ENCODE results near the gene GNAT1.
"Not testable (repeated sequence)": the region's sequence is repeated elsewhere in the genome, so short reads cannot be mapped to it uniquely, and the experiment has no call there.

GNAT1 gene

DNA sequence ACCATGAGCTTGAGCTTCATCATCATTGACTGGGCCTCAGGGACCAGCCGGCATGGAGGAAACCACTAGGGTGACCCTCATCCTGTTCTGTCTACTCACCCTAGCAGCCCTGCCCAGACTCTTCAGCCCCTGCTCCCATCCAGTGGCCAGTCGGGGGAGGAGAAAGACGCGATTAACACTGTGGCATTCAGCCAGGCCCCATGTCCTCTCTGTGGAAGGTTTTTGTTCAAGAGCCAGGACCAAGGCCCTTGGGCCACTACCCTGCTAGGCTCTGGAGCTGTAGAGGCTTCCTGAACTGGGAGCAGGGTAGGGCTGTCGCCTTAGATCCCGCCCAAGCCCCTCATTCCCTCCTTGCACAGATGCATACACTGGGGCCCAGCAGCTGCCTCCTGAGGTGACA lies 28.7 kb downstream of the GNAT1 start:
- DNase-seq (ENCODE audit: low read depth in 2 of 2) = no peak

DNA sequence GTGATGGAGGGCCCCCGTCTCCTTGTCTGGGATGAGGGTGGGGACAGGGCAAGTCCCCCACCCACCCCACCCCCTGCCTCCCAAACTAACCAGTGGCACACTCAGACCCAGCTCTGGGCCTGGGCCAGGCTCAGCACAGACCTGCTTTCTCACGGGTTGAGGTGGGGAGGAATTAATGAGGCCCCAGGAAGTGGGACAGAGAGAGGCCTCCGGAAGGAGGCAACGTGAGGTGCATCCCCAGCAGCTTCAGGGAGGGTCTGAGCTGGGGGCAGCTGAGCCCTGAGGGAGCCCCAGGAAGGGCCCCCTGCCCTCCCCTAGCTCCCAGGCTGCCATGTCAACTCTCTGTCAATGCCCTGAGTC lies 29.6 kb downstream of the GNAT1 start:
- no peak for DNase-seq (ENCODE audit: low read depth in 2 of 2)

DNA sequence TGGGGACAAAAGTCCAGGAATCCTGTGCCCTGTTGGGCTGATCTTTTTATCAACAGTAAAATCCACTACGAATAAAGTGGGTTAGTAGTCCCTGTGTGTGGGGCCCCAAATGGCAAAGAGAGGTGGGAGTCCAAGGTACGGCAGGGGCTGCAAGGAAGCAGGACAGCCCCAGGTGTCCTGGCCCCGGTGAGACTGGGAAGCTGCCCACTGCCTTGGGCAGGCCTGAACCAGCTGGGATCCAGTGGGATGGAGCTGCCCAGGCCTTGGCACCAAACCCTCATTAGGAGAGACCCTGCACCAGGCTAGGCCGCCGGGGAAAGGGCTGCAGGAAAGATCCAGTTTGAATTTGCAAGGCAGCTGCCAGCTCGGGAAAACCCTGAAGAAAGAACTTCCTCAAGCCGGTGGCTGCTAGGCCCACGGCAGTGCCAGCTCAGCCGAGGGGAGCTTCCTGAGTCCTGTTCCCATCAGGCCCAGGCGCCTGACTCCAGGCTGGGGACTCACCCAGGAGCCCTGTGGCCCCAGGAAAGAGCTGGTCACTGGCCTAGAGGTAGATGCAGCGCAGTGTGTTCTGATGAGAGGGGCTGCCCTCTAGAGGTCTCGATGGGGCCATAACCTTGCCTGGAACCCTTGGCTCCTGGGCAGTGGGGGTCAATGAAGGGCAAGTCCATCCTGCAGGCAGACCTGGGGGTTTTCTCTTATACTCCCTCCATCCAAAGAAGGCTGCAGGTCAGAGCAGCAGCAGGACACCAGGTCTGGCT lies 30.2 kb downstream of the GNAT1 start:
- DNase-seq (ENCODE audit: low read depth in 2 of 2) = no peak

DNA sequence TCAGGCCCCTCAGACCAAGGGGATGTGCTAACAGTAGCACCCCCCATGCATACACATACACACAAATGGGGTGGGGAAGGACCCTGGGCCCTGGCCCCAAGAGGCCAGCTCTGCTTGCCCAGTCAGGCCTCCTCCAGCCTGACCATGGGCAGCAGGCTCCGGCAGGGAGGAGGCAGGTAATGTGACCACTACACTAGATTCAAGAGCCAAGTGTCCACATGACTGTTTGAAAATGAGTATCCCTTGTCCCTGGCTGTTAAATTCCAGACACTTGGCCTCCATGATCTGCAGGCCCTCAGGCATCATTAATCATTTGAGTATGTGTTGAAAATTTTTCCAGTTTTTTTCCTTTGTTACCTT lies 30.7 kb downstream of the GNAT1 start:
- no peak for DNase-seq (ENCODE audit: low read depth in 2 of 2)

DNA sequence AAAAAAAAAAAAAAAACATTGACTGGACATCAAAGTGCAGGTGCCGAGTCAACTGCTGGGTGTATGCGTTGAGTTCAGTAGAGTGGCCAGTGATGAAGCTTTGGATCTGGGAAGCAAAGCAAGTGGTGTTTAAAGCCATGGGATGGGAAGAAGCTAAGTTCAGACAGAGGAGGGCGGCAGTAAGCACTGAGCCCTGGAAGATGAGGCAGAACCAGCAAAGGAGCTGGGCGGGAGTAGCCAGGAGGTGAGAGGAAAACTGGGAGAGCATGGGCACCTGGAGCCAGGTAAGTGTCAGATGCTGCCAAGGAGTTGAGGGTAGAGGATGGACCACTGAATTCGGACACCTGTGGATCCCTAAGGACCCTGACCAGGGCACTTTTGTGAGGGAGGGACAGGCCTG lies 33.2 kb downstream of the GNAT1 start:
- no peak for DNase-seq (ENCODE audit: low read depth in 2 of 2)

DNA sequence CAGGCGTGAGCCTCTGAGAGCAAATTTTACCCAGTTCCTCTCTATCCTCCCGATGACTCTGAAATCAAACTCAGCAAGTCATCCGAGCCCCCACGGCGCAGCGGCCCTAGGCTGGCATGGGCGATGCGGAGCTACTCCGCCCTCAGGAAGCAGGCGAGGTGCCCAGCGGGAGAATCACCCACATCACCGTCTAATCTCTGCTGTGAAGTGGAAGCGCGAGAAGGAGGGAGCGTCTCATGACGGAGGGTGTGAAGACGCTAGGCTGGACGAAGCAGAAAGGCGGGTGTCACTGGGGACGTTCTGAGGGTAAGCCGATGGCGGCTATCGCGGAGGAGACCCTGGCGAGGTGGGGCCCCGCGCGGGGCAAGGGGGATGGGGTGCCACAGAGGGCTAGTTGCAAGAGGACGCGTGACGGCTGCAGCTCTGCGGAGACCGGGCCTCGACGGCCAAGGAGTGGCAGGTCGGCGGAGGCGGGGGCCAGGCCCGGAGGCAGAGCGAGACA lies 35.5 kb downstream of the GNAT1 start:
- DNase-seq (ENCODE audit: low read depth in 2 of 2) = no peak

DNA sequence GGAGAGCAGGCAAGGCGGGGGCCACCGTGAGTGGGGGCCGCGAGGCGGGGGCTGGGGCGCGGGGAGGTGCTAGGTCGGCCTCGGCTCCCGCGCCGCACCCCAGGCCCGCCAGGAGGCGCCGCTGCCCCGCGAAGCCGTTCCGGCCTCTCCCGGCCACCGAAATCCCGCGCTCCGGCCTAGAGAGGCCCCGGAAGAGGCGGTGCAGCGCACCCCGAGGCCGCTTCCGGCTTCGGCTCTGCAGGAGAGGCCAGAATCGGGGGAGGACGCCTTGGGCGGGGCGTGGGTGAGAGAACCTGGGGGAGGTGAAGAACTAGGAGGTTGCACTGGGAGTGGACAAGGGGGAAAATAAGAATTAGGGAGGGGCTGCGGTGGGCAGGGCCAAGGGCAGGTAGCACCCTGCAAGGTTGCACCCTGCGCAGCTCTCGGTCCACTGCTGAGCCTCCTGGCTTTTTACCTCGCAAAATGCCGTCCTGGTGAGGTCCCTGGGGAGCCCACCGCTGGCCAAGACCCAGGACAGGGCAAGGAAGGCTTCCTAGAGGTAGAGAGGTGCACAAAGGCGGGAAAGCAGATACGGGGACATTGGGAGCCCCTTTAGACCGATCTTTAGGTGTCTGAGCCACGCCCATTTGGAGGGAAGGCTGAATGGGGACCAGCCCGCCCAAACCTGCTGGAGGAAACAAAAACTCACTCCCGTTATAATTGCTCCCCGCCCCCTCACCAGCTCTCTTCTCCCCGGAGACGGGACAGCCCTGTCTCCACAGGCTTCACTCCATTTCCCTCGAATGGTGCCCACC lies 36.2 kb downstream of the GNAT1 start:
- peak; percentile 83 to 88 for DNase-seq (ENCODE audit: low read depth in 2 of 2)

DNA sequence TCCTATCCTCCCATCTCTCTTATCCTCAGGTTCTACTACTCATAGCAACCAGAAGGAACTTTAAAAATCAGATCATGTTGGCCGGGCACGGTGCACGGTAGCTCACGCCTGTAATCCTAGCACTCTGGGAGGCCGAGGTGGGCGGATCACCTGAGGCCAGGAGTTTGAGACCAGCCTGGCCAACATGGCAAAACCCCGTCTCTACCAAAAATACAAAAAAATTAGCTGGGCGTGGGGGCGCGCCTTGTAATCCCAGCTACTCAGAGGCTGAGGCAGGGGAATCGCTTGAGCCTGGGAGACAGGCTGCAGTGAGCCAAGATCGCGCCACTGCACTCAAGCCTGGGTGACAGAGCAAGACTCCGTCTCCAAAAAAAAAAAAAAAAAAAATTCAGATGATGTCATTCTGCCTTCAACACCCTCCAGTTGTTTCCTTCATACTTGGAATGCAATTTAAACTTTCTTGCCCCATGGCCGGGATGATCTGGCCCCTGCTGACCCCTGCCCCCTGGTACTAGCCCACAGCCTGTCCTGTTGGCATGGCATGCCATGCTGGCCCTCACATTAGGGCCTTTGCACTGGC lies 36.9 kb downstream of the GNAT1 start:
- DNase-seq (ENCODE audit: low read depth in 2 of 2) = not testable (repeated sequence)

DNA sequence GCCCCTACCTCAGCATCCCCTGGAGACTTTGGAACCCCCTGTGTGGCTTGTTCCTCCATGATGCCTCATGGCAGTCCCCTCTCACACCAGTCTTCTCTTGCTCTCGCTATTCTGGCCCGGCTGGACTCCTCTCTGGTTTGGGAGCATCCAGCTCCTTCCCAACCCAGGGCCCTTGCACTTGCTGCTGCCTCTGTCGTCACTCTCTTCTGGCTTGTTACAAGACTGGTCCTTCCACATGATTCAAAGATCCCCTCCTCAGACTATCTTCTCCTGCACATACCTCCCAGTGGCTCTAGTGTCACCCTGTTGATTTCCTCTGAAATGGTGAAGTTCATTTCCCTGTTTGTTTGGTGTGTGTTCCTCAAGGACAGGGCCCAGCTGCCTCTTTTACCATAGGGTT lies 38.1 kb downstream of the GNAT1 start:
- no peak for DNase-seq (ENCODE audit: low read depth in 2 of 2)

DNA sequence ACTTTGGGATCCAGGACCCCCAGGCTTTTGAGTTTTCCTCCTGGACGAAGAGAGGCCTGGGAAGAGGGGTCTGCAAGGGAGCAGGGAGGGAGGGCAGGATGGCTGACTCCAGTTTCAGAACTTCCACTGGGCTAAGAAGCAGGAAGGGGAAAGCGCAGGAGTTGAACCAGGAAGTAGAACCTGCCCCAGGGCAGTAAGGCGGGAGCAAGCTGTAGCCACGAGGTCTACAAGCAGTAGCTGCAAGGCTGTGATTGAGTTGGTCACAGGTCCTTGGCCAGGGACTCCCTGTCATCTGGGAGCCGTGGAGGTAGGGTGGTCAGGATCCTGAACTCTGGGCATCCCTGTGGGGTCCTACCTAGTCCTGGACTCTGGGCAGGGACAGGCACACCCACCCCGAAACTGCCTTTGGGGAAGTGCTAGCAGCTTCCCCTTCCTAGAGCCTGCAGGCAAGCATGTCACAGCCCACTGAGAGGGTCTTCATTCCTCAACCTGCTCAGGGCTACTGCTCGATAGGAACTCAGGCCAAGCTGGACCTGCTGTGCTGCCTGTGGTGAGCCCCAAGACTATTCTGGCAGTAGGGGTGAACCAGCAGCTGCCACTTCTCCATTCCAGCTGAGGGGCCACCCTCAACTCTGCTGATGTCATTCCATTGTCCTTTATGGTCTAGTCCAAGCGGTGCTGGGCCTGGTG lies 38.8 kb downstream of the GNAT1 start:
- no peak for DNase-seq (ENCODE audit: low read depth in 2 of 2)

DNA sequence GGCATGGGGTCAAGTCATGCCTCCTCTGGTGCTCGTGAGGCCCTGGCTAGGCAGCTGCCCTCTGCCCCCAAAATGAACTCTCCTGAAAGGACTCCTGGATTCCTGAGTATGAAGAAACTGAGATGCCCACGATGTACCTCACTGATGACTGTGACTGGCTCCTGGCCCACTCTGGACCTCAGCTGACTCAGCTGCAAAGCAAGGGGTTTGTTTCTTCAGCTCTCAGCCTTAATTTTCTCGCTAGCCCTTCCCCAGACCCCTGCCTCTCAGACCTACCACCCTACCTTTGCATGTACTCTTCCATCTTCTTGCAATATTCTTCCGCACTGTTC lies 39.4 kb downstream of the GNAT1 start:
- no peak for DNase-seq (ENCODE audit: low read depth in 2 of 2)

DNA sequence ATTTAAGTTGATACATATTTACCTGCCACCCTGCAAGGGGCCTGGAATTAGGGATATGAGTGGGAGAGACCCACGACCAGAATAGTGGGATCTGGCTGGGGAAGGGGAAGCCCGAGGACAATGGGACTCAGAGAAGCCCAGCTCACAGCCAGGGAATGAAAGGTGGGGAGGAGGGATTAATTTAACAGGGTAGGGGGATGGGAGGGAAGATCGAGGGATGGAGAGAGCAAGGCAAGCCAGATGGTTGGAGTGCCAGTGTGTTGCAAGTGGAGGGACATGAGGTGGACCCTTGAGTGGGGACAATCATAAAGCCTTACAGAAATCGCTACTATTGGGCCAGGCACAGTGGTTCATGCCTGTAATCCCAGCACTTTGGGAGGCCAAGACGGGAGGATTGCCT lies 40.2 kb downstream of the GNAT1 start:
- no peak for DNase-seq (ENCODE audit: low read depth in 2 of 2)

DNA sequence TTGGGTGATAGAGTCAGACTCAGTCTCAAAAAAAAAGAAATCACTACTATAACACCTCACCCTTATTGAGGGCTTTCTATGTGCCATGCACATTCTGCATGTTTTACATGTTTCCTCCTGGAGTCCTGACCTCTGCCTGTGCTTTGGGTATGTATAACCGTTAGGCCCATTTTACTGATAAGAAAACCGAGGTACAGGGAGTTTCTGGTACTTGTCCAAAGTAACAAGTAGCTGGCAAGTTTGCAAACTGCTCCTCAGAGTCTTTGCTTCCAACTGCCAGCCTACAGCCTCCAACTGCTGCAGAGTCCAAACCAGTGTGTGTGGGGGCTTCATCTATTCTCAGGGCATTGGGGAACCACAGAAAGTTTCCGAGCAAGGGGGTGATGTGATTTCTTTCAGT lies 40.9 kb downstream of the GNAT1 start:
- DNase-seq (ENCODE audit: low read depth in 2 of 2) = no peak

DNA sequence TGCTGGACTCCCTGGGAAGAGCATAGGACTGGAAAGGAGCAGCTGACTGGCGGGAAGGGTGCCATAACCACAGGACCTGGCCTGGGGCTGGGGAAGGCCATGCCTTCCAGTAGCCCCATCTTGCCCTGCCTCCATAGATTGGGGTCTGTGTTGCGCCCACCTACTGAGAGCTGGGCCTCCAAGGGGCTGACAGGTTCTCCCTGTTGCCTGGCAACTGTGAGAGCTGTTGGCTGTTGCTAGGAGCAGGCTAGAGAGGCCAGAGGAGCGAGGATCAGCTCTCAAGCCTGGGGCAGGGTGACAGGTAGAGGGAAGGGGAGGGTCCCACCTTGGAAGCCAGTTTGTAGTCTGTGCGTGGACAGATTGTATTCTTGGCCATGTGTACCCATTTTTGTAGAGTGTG lies 41.8 kb downstream of the GNAT1 start:
- DNase-seq (ENCODE audit: low read depth in 2 of 2) = no peak

DNA sequence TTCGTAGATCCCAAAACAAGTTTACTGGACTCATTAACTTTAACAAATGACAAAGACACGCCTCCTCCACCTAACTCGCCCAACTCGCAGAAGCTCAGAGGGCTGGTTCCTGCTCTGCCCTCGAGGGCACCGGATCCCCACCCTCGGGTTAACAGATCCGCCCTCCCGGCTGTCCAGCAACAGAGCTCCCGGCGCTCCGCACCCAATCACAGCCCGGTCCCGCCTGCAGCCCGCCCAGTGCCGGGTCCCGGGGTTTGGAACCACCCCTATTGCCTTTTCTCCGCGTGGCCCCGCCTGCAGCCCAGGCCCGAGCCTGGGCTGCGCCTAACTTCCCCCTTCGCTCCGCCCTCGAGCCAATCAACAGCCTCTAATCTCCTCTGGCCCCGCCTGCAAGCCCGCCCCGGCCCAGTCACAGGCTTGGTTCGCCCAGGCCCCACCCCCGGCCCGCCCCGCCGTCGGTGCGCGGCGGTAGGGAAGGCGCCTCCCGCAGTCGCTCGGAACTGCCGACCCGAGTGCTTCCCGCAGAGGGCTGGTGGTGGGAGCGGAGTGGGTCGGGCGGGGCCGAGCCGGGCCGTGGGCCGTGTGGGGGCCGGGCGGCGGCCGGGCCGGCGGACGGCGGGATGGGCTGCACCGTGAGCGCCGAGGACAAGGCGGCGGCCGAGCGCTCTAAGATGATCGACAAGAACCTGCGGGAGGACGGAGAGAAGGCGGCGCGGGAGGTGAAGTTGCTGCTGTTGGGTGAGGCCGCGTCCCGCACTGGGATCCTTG lies 44.5 kb downstream of the GNAT1 start, which contains the start of gene GNAI2:
TSS of gene GNAI2 (plus strand) at position 489 of the 768 bp plus-strand sequence. CDS start at position 621, 132 bp downstream.
- DNase-seq (ENCODE audit: low read depth in 2 of 2) = peak; percentile 98

DNA sequence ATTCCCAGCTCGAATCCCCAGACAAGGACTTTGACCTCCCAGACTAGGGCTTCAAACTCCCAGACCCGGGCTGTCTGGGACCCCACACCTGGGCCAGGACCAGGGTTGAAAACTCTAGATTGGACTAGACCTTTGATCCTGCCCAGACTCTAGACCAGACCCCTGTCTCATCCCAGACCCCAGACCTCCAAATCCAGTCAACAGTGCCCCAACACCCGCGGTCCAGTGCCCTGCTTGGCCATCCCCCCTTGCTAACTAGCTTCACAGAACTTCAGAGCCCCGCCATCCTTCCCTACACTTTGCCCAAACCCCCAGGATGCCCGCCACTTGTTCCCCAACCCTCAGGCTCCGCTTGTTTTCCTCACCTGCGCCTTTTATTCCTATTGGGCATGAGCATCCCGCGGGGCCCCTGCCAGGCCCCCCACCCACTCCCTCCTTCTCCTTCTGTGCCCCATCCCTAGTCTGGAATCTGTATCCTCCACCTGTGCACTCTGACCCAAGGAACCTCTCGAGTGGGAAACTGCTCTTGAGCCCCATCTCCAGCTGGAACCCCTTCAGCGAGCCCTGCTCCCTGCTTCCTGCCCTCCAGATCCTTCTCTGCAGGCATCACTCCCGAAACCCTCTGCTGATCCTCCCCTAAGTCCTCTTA lies 45.2 kb downstream of the GNAT1 start:
- DNase-seq (ENCODE audit: low read depth in 2 of 2) = no peak

DNA sequence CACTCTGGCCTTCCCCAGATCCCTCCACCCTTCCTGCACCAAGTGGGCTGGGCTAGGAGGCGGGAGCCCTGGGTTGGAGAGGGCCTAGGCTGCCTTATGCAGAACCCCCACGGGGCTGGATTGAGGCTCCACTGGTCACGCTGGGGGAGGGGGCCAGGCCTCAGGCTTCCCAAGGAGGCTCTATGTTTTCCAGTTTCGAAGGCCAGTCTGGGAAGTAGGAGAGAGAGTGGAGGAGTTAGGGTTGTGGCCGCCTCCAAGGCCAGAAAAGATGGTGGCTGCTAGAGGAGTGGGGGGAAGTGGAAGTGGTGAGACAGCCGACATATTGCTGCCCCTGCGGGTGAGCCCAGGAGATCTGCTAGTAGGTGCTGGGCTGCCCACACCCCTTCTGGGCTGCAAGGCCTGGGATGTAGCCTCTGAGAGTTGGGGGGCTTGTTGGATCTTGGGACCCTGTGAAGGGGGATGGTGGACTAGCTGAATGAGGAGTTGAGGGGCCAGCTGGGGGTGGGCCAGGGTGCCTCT lies 45.8 kb downstream of the GNAT1 start:
- DNase-seq (ENCODE audit: low read depth in 2 of 2) = no peak

DNA sequence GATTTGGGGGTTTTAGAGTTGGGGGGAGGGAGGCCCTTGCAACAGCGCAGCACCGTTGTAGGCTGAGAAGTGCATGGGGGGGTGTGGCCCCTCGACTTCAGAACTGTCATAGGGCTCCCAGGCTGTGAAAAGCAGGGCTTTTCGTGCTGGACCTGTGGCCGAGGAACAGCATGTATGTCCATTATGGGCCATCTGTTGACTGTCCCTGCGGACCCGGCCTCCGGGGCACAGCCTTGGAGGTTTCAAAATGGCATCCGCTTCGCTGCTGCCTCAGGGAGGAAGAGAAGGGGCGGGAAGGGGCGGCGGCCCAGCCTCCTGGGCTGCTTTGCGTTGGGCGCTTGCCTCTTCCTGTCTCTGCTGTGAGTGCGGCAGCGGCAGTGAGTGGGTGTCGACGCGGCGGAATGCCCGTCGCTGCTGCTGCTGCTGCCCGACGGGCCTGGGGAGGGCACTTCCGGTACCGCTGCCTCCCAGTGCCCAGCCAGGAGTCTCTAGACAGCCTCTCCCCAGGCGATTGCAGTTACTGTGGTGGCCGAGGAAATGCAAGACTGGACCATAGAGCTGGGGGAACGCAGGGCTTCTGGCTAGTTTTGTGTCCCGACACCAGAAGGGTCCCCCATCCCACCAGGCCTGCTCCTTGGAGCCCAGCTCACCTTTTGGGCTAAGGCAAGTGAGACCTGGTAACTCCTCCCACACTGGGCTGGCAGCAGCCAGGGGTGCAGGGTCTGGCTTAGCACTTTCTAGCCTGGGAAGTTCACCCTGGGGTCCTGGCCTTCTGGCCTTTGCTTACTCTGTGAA lies 46.5 kb downstream of the GNAT1 start:
- peak; percentile 76 to 77 for DNase-seq (ENCODE audit: low read depth in 2 of 2)

DNA sequence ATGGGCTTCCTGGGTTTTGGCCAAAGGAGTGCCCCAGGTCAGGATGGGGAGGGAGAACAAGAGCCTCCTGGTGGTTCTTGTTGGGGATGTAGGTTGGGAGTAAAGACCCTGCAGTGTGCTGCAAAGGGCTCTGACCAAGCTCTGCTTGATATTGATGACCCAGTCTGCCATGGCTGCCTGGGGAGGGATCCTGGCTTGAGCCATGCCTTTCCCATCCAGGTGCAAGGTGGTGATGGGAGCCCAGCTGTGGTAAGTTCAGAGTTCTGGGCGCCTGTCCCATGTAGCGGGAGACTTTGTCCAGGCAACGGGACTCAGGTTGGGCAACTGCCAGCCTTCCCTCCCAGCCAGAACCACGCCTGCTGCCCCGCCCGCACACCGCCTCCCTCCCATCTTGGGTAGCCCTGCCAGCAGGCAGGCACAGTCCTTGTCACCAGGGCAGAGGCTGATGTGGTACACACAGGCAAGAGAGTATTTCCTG lies 47.2 kb downstream of the GNAT1 start:
- no peak for DNase-seq (ENCODE audit: low read depth in 2 of 2)

DNA sequence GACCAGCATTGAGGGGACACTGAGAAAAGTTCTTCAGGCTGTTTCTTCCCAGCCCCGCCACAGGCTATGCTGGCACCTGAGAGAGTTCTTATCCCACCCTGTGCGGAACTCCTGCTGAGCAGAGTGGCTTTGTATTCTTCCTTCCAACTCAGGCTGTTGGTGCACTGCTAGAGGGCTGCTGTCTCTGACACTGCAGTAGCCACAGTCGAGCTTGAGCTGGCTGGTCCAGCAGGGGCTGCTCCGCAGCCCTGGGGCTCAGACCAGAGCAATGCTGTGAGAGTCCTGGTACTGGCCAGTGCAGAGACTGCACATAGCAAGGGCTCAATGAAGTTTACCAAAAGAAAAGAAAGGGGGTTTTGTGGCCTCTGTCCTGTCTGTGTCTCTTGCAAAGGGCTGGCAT lies 48.2 kb downstream of the GNAT1 start:
- no peak for DNase-seq (ENCODE audit: low read depth in 2 of 2)
